Activated CD8-positive, alpha-beta T cell treated with anti-CD3 and anti-CD28 coated beads for 36 hours (primary cell): Measurements from ENCODE around the gene STOML3. TPM values are rescaled to one million over a fixed set of nuclear protein-coding genes. Genes with fewer than 3 reads are reported as not detected.

ENCODE experiments used
- ATAC-seq: fragments of 200-7000 bp; cut with Tn5 transposase; one replicate; pipeline ENCODE4 v1.10.0; 2021; ENCODE audit warnings: mild to moderate bottlenecking, moderate library complexity
- CTCF ChIA-PET: fragments of 350-600 bp; sonication (Branson Sonifier 250); formaldehyde crosslinking; loops from one replicate; lab custom pipeline; 2021; ENCODE audit warnings: antibody characterized with exemption; lab: Charles Lee
- POLR2A ChIA-PET: fragments of 350-600 bp; sonication (Branson Sonifier 250); formaldehyde crosslinking; loops from one replicate; lab custom pipeline; 2021; ENCODE audit warnings: antibody characterized with exemption; lab: Charles Lee
- DNase-seq: peaks from one replicate; pipeline ENCODE4 v3.0.0-alpha.2; 2020
- H3K27ac Mint-ChIP-seq: one replicate; pipeline ENCODE4 v1.8.0; 2021; ENCODE audit warnings: mild to moderate bottlenecking, mixed read lengths
- H3K27me3 Mint-ChIP-seq: one replicate; pipeline ENCODE4 v1.8.0; 2021; ENCODE audit warnings: mixed read lengths
- H3K36me3 Mint-ChIP-seq: one replicate; pipeline ENCODE4 v1.8.0; 2021; ENCODE audit warnings: low read depth, mixed read lengths
- H3K4me1 Mint-ChIP-seq: one replicate; pipeline ENCODE4 v1.8.0; 2021; ENCODE audit warnings: low read depth, mixed read lengths
- H3K4me3 Mint-ChIP-seq: one replicate; pipeline ENCODE4 v1.8.0; 2021; ENCODE audit warnings: mild to moderate bottlenecking, moderate library complexity, mixed read lengths
- H3K9me3 Mint-ChIP-seq: one replicate; pipeline ENCODE4 v1.8.0; 2021; ENCODE audit warnings: mixed read lengths
- intact Hi-C: fragments of 100-400 bp; cut with micrococcal nuclease; formaldehyde crosslinking; loops from one replicate; pipeline ENCODE4 v1.10.0; 2022
- total RNA-seq, 2 experiments: library from RNA; stranded (reverse); gene quantifications; one replicate each; pipeline ENCODE4 v1.2.3, GENCODE V29; 2021
- TF ChIP-seq, protein P1 (sequence below): fragments of 200-600 bp; IDR thresholded peaks from one replicate; pipeline ENCODE4 v1.8.0; 2022; ENCODE audit warnings: antibody characterized with exemption, mild to moderate bottlenecking

The STOML3 gene
- total RNA-seq, 2 experiments from 2014 or later, result not detected

DNA sequence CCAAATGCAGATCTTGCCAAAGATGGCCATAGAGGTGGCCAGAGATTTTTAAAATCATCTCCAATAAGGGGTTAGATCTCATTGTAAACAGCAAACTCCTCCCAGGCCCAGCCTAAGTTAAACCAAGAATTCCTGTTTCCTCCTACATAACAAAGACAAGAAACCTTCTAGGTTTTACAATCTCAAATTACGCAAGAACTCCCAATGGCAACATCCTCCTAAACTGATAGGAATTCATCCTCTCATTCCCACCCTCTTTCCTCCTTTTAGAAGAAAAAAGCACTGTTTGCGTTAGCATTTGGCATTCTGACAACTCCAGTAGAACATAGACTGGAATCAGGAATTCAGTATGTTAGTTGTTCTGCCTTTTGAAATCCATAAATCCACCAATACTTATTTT lies 32.7 kb upstream of the STOML3 start:
- peaks cover 47% of the 10 kb centered on the region for H3K36me3 Mint-ChIP-seq
- ATAC-seq (no peak), DNase-seq (no peak)
- H3K9me3 Mint-ChIP-seq, result no peaks in the 10 kb centered on the region
- TF ChIP-seq, protein P1, sequence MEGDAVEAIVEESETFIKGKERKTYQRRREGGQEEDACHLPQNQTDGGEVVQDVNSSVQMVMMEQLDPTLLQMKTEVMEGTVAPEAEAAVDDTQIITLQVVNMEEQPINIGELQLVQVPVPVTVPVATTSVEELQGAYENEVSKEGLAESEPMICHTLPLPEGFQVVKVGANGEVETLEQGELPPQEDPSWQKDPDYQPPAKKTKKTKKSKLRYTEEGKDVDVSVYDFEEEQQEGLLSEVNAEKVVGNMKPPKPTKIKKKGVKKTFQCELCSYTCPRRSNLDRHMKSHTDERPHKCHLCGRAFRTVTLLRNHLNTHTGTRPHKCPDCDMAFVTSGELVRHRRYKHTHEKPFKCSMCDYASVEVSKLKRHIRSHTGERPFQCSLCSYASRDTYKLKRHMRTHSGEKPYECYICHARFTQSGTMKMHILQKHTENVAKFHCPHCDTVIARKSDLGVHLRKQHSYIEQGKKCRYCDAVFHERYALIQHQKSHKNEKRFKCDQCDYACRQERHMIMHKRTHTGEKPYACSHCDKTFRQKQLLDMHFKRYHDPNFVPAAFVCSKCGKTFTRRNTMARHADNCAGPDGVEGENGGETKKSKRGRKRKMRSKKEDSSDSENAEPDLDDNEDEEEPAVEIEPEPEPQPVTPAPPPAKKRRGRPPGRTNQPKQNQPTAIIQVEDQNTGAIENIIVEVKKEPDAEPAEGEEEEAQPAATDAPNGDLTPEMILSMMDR, result no peak
- intact Hi-C loops, result no loop called here
- no peaks in the 10 kb centered on the region for H3K27me3 Mint-ChIP-seq
- ChIA-PET CTCF (no interaction called here), POLR2A (interaction anchor here (0.8 to 1.4 kb wide), 2 partner anchors 13 to 16 kb away, joined by 3 read pairs; no protein-coding TSS in a partner anchor)
- peaks cover 4% of the 10 kb centered on the region for H3K4me1 Mint-ChIP-seq
- H3K4me3 Mint-ChIP-seq, result no peak overlapping the region
- no peak overlapping the region for H3K27ac Mint-ChIP-seq

DNA sequence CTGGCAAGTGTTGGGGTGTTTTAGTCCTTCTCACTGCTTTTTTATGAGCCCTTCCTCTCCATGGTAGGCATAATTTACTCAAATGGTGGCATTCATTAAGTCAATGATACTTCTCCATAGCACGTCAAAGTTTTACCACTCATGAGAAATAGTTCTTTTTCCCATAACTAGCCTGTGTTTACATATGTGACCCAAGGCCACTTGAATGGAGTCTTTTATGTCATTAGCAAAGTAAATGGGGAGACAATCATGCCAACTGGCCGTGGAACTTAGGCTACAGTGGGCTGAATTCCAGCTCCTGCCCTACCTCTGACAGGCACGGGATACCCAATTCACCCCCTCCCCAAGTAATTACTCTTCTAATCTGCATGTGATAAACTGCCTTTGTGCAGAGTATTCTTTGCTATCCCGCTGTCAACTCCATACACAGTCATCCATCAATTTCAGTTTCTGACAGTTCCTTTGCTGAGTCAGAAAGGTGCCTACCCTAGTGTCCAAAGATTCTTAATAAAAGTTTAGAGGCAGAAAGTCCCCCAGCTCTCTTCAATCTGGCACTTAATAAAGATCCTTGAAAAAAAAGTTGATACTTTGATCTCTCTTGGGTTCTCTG lies 30.3 kb upstream of the STOML3 start:
- ChIA-PET CTCF (interaction anchor here (1.7 kb wide), 1 partner anchor 17 kb away, joined by 6 read pairs; the partner anchor contains the start of genes NHLRC3 and PROSER1), POLR2A (interaction anchor here (2.1 kb wide), 1 partner anchor 17 kb away, joined by 7 read pairs; the partner anchor contains the start of genes NHLRC3 and PROSER1)
- Mint-ChIP-seq H3K4me1 (peaks cover 7% of the 10 kb centered on the region), H3K27me3 (no peaks in the 10 kb centered on the region), H3K9me3 (no peaks in the 10 kb centered on the region), H3K27ac (peak overlapping the region; percentile 22), H3K36me3 (peaks cover 41% of the 10 kb centered on the region), H3K4me3 (no peak overlapping the region)
- DNase-seq (no peak), ATAC-seq (no peak)
- TF ChIP-seq, protein P1, result no peak
- intact Hi-C loops, result no loop called here

DNA sequence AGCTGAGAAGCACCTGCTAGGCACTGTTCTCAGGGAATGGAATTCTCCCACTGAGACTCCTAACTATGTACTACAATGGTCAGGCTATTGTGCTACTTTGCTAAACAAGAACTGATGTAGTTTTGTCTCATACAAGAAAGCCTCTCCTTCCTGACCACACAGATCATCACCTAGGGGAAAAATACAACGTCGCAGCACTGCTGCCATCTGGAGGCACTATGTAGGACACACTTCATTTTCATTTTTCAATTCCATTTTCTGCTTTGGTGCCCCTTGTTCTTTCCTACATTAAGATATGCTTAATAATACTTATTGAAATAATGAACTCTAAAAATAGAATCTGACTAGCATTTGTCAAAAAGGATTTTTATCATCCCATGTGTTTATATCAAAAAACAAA lies 26.2 kb upstream of the STOML3 start:
- H3K4me1 Mint-ChIP-seq, result peaks cover 7% of the 10 kb centered on the region
- peak; percentile 76 for ATAC-seq
- no peak overlapping the region for H3K4me3 Mint-ChIP-seq
- H3K27ac Mint-ChIP-seq, result peak overlapping the region; percentile 68
- H3K9me3 Mint-ChIP-seq, result no peaks in the 10 kb centered on the region
- ChIA-PET CTCF (interaction anchor here (0.7 to 4.1 kb wide), 9 partner anchors 9 to 245 kb away, joined by 3 to 16 read pairs (median 4); partner anchors contain the start of genes NHLRC3 and PROSER1), POLR2A (interaction anchor here (1.1 kb wide), 1 partner anchor 19 kb away, joined by 4 read pairs; no protein-coding TSS in a partner anchor)
- intact Hi-C loops, result no loop called here
- no peaks in the 10 kb centered on the region for H3K27me3 Mint-ChIP-seq
- TF ChIP-seq, protein P1, result peak; percentile 67
- peak; percentile 50 for DNase-seq
- H3K36me3 Mint-ChIP-seq, result peaks cover 47% of the 10 kb centered on the region

DNA sequence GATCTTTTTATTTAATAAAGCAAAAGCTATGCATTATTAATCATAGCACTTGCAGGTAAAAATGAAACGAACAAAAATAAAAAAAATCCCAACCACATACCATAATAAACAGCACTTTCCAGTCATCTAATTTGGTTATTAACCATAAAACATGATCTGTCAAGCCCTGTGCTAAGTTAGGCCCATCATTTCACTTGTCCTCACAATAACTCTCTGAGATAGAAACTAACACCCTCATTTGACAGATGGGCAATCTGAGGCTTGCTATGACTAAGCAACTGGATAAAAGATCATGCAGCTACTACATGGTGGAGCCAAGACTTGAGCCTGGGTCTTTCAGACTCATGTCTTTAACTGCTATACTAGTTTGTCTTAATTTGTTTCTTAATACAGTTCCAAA lies 25.5 kb upstream of the STOML3 start:
- no peak overlapping the region for H3K4me3 Mint-ChIP-seq
- CTCF ChIA-PET, result interaction anchor here (0.8 to 4.1 kb wide), 8 partner anchors 8 to 246 kb away, joined by 3 to 16 read pairs (median 4); partner anchors contain the start of genes NHLRC3 and PROSER1
- no peaks in the 10 kb centered on the region for H3K27me3 Mint-ChIP-seq
- TF ChIP-seq, protein P1, result no peak
- intact Hi-C loops, result no loop called here
- H3K36me3 Mint-ChIP-seq, result peaks cover 50% of the 10 kb centered on the region
- H3K9me3 Mint-ChIP-seq, result no peaks in the 10 kb centered on the region
- DNase-seq (no peak), ATAC-seq (peak; percentile 83)
- H3K27ac Mint-ChIP-seq, result no peak overlapping the region
- H3K4me1 Mint-ChIP-seq, result peaks cover 7% of the 10 kb centered on the region
- POLR2A ChIA-PET, result interaction anchor here (1.1 kb wide), 1 partner anchor 12 kb away, joined by 3 read pairs; no protein-coding TSS in a partner anchor

DNA sequence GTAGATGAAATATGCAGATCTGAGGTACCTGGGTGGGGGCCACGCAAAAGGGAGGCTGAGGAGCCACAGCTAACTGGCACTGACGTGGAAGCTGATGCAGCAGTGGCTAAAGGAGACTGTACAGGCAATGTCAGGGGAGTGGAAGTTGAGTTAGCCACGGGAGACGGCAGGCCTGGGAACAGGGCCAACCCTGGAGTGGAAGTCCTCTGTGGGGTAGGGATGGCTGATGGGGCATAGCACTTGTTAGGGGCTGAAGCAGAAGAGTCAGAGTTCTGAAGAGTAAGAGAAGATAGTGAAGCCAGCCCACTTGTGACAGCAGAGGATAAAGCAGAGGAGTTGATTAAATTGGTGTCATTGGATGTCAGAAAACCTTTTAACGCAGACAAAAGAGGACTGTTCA lies 22.8 kb upstream of the STOML3 start:
- ChIA-PET POLR2A (interaction anchor here (0.6 kb wide), 1 partner anchor 13 kb away, joined by 3 read pairs; no protein-coding TSS in a partner anchor), CTCF (no interaction called here)
- Mint-ChIP-seq H3K9me3 (no peaks in the 10 kb centered on the region), H3K4me1 (peaks cover 7% of the 10 kb centered on the region), H3K27me3 (no peaks in the 10 kb centered on the region), H3K27ac (no peak overlapping the region), H3K4me3 (no peak overlapping the region), H3K36me3 (peaks cover 53% of the 10 kb centered on the region)
- TF ChIP-seq, protein P1, result no peak
- ATAC-seq (no peak), DNase-seq (no peak)
- intact Hi-C loops, result no loop called here
